MG63 (cell line): ENCODE data around the gene GADL1. TPM values are rescaled to one million over a fixed set of nuclear protein-coding genes. Genes with fewer than 3 reads are reported as not detected.

Source experiments
- DNase-seq: peaks from one replicate; pipeline ENCODE4 v3.0.0-alpha.2; 2020
- H3K27me3 ChIP-seq: fragments of 250-450 bp; sonication (Bioruptor Pico); 2 replicates; pipeline ENCODE4 v1.5.1; 2020; ENCODE audit warnings: mild to moderate bottlenecking, moderate library complexity
- H3K36me3 ChIP-seq: fragments of 250-450 bp; sonication (Bioruptor Pico); 2 replicates; pipeline ENCODE4 v1.5.1; 2020; ENCODE audit warnings: mild to moderate bottlenecking, moderate library complexity
- H3K4me3 ChIP-seq: fragments of 250-450 bp; sonication (Bioruptor Pico); 2 replicates; pipeline ENCODE4 v1.5.1; 2020; ENCODE audit warnings: mild to moderate bottlenecking, moderate library complexity
- H3K9me3 ChIP-seq: fragments of 250-450 bp; sonication (Bioruptor Pico); 2 replicates; pipeline ENCODE4 v1.5.1; 2020; ENCODE audit warnings: mild to moderate bottlenecking, moderate library complexity
- total RNA-seq: library from RNA; depleted of rRNA; stranded (reverse); fragments of >200 nt; shearing (Covaris generic); gene quantifications from 2 replicates; pipeline ENCODE4 v1.2.3, GENCODE V29; 2014; ENCODE audit warnings: low replicate concordance

GADL1 gene
- total RNA-seq, 1 experiment from 2014 or later: not detected

GRCh38 chr3:30895329-30895728 is 868 bp upstream of the GADL1 start:
- no peaks in the 10 kb centered on the region for H3K36me3 ChIP-seq
- H3K27me3 ChIP-seq: peaks cover 4% of the 10 kb centered on the region; the same call in 1 of the 2 replicates
- H3K4me3 ChIP-seq: no peak overlapping the region
- H3K9me3 ChIP-seq: no peaks in the 10 kb centered on the region
- DNase-seq: no peak

DNA sequence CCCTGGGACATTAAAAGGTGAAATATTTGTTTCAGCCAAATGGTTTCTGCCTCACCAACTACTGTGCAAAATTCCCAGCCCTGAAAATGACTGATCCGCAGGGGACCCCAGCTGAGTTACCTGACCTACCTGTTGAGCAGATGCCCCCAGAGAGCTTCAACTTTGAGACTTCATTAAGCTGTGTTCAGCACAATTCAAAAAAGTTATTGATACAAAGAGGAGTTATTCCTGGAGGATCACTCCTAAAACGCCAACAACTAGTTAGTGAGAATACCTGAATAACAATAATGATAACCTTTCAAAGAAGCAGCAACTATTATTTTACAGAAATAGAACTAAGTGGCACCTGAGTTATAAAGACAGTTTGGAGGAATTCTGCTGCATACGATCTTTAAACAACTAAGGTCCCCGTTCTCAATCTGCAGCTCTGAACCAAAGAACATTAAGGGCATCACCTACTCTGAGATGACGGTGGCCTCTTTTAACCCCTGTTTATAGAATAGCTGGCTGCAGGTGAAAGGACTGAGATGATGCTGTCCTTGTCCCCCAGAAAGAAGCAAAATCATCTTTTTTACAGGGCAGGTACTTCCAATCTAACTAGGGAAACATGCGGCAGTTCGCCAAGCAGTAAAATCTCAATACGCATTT is 659 bp downstream of the GADL1 start:
- no peaks in the 10 kb centered on the region for H3K36me3 ChIP-seq
- no peaks in the 10 kb centered on the region for H3K9me3 ChIP-seq
- DNase-seq: no peak
- peak overlapping the region; percentile 54 for H3K4me3 ChIP-seq
- H3K27me3 ChIP-seq: peaks cover 4% of the 10 kb centered on the region; the same call in 1 of the 2 replicates

DNA sequence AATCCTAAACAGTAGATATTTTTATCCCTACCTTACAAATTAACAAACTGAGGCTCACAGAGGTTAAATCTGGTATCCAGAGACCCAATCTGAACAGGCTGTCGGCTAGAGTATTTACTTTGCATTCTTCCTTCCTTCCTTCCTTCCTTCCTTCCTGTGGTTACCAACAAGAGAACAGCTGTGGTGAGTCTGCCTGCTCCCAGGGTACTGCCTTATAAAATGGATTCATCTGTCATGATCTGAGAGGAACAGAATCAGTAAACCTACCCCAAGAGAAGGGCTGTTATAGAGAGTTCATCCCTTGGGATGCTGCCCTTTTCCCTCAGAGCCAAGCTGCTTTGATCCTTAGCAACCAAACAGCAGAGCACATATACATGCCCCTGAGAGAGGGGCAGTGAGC is 3.6 kb downstream of the GADL1 start:
- no peak for DNase-seq
- Histone ChIP-seq H3K4me3 (no peak overlapping the region), H3K27me3 (peaks cover 4% of the 10 kb centered on the region; the same call in 1 of the 2 replicates), H3K36me3 (no peaks in the 10 kb centered on the region), H3K9me3 (no peaks in the 10 kb centered on the region)

- no peaks in the 10 kb centered on the region for H3K27me3 ChIP-seq
- no peaks in the 10 kb centered on the region for H3K36me3 ChIP-seq
- no peak overlapping the region for H3K4me3 ChIP-seq
- no peak for DNase-seq
- H3K9me3 ChIP-seq: no peaks in the 10 kb centered on the region
Measured at GRCh38 chr3:30886888-30887287, 7.6 kb downstream of the GADL1 start.

DNA sequence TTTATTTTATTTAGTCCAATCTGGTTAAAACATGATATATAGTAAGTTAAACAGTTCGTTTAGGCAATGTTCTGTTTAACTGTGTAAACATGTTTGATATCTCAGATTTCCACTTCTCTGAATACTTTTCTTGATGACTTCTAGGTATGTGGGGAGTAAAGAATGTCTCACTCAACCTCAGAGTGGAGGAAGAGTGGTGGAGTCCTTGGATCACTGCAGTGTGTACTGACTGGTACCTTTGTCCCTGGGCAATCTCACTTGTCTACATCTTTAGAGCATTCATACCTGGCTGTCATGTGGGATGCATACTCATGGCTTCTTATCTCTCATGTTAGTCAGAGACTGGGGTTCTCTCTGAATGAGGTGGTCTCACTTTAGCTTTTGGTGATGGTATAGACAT is 15.6 kb downstream of the GADL1 start:
- Histone ChIP-seq H3K27me3 (no peaks in the 10 kb centered on the region), H3K36me3 (no peaks in the 10 kb centered on the region), H3K9me3 (no peaks in the 10 kb centered on the region), H3K4me3 (no peak overlapping the region)
- no peak for DNase-seq

GRCh38 chr3:30875505-30875904 is 19.0 kb downstream of the GADL1 start:
- no peaks in the 10 kb centered on the region for H3K9me3 ChIP-seq
- no peaks in the 10 kb centered on the region for H3K27me3 ChIP-seq
- no peaks in the 10 kb centered on the region for H3K36me3 ChIP-seq
- H3K4me3 ChIP-seq: no peak overlapping the region
- no peak for DNase-seq

DNA sequence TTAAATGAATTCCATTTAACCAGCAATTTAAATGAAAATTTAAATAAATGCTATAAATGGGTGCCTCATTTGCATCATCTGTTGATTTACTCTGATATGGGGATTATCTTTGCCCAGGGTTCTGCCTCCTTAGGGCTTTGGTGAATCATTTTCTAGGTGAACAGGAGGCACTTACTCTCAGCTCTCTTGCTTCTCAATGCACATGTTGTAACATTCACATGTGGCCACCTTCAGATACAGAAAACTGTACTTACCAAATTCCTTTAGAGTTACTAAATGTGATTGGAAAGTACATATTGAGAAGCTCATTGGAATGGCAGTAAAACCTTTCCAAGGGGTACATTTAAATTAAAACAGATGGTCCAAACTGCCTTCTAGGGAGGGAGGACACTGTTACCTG is 20.8 kb downstream of the GADL1 start:
- DNase-seq: no peak
- H3K36me3 ChIP-seq: no peaks in the 10 kb centered on the region
- H3K27me3 ChIP-seq: no peaks in the 10 kb centered on the region
- no peaks in the 10 kb centered on the region for H3K9me3 ChIP-seq
- H3K4me3 ChIP-seq: no peak overlapping the region

GRCh38 chr3:30872879-30873278 is 21.6 kb downstream of the GADL1 start:
- no peak overlapping the region for H3K4me3 ChIP-seq
- no peaks in the 10 kb centered on the region for H3K27me3 ChIP-seq
- no peaks in the 10 kb centered on the region for H3K9me3 ChIP-seq
- no peak for DNase-seq
- H3K36me3 ChIP-seq: no peaks in the 10 kb centered on the region

GRCh38 chr3:30871720-30872119 is 22.7 kb downstream of the GADL1 start:
- H3K9me3 ChIP-seq: no peaks in the 10 kb centered on the region
- no peaks in the 10 kb centered on the region for H3K27me3 ChIP-seq
- DNase-seq: no peak
- no peak overlapping the region for H3K4me3 ChIP-seq
- H3K36me3 ChIP-seq: no peaks in the 10 kb centered on the region

DNA sequence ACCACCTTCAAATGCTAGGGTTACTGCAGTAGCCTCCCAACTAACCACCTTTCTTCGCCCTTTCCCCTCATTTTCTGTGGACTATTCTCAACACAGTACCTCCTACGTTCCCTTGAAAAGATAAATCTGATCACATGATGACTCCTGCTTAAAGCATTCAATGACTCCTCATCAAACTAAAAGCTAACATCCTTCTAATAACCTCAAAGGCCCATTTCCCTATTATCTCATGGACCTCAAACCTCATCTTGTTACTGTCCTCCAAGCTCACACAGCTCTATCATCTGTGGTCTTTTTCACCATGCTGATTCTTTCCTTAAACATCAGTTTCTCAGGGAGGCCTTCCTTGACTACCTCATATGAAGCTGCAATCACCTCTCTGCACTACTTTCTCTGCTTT is 29.6 kb downstream of the GADL1 start:
- H3K9me3 ChIP-seq: no peaks in the 10 kb centered on the region
- H3K27me3 ChIP-seq: no peaks in the 10 kb centered on the region
- DNase-seq: no peak
- H3K36me3 ChIP-seq: no peaks in the 10 kb centered on the region
- H3K4me3 ChIP-seq: no peak overlapping the region

DNA sequence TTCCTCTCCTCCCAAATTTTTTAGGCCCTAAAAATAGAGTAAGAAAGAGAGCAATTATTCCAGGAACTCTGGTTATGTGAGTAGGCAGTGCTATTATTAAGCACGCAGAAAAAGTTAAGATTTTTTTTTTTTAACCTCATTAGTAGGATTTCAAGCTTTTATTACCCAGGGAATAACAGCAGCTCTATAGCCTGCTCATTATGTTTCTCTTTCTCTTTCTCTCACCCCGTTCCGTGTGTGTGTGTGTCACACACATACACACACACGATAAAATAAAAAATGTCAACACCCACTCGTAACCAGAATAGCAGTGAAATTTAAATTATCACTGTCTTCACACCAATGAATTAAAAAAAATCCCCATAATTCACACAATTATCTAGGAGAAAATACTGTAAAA is 30.3 kb downstream of the GADL1 start:
- H3K4me3 ChIP-seq: no peak overlapping the region
- DNase-seq: no peak
- no peaks in the 10 kb centered on the region for H3K36me3 ChIP-seq
- no peaks in the 10 kb centered on the region for H3K27me3 ChIP-seq
- H3K9me3 ChIP-seq: no peaks in the 10 kb centered on the region

DNA sequence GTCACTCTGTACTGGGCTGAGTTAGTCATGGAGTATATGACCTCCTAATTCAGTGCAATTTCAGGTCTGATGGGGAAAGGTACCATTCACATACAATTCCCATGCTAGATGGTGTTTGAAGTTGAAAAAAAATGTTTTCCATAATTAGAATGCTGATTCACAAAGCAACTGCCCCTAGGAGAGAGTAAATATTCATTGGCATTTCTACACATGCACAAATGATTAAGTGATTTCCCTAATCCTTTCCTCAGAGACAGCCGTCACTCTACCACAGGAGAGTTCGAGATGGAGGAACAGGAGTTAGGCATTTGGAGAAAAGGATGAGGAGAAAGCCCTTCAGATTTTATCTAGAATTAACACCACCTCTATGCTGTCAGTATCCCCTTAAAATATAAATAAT is 32.5 kb downstream of the GADL1 start:
- Histone ChIP-seq H3K4me3 (no peak overlapping the region), H3K27me3 (no peaks in the 10 kb centered on the region), H3K9me3 (no peaks in the 10 kb centered on the region), H3K36me3 (no peaks in the 10 kb centered on the region)
- DNase-seq: no peak

DNA sequence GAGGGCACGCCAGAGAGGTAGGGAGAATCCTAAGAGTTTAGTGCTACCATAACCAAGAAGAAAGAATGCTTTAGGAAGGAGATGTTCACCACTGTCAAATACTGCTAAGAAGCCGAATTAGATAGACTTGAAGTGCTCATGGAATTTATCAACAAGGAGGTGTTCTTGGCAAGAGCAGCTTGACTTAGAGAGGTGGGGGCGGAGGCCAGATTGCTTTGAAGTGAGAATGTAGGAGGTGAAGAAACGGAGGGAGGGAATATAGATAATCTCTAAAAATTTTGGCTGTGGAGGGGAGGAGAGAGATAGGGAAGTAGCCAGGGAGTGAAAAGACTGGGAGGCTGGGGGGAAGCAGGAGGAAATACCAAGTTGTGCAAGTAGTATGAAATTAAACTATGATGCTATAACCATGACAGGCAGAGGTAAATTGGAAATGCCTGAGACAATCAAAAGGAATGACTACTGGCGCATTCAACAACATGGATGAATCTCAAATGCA is 35.5 kb downstream of the GADL1 start:
- no peak for DNase-seq
- H3K36me3 ChIP-seq: no peaks in the 10 kb centered on the region
- H3K9me3 ChIP-seq: no peaks in the 10 kb centered on the region
- H3K27me3 ChIP-seq: no peaks in the 10 kb centered on the region
- no peak overlapping the region for H3K4me3 ChIP-seq

GRCh38 chr3:30855400-30856292 is 38.8 kb downstream of the GADL1 start:
- no peaks in the 10 kb centered on the region for H3K36me3 ChIP-seq
- DNase-seq: peak; percentile 62
- H3K4me3 ChIP-seq: no peak overlapping the region
- no peaks in the 10 kb centered on the region for H3K27me3 ChIP-seq
- H3K9me3 ChIP-seq: no peaks in the 10 kb centered on the region

- Histone ChIP-seq H3K36me3 (no peaks in the 10 kb centered on the region), H3K27me3 (no peaks in the 10 kb centered on the region), H3K9me3 (no peaks in the 10 kb centered on the region), H3K4me3 (no peak overlapping the region)
- no peak for DNase-seq
Measured at GRCh38 chr3:30852833-30853232, 41.6 kb downstream of the GADL1 start.

- no peak for DNase-seq
- Histone ChIP-seq H3K36me3 (no peaks in the 10 kb centered on the region), H3K4me3 (no peak overlapping the region), H3K27me3 (no peaks in the 10 kb centered on the region), H3K9me3 (no peaks in the 10 kb centered on the region)
Measured at GRCh38 chr3:30848087-30848779, 46.2 kb downstream of the GADL1 start.

- H3K27me3 ChIP-seq: no peaks in the 10 kb centered on the region
- H3K9me3 ChIP-seq: no peaks in the 10 kb centered on the region
- no peak for DNase-seq
- no peak overlapping the region for H3K4me3 ChIP-seq
- H3K36me3 ChIP-seq: no peaks in the 10 kb centered on the region
Measured at GRCh38 chr3:30847592-30847991, 46.9 kb downstream of the GADL1 start.
